WTC11 (cell line): Measurements from ENCODE around the gene DTNB. TPM values are rescaled to one million over a fixed set of nuclear protein-coding genes. Genes with fewer than 3 reads are reported as not detected.

ENCODE experiments used
- ATAC-seq: fragments of 200-7000 bp; cut with Tn5 transposase; 2 replicates; pipeline ENCODE4 v1.10.0; 2021; ENCODE audit warnings: mild to moderate bottlenecking, moderate library complexity
- CTCF ChIA-PET: fragments of 300-600 bp; sonication (Branson Sonifier 250); formaldehyde crosslinking; loops from one replicate; lab custom pipeline; 2021; ENCODE audit warnings: antibody characterized with exemption; lab: Charles Lee
- POLR2A ChIA-PET: fragments of 350-600 bp; sonication (Branson Sonifier 250); formaldehyde crosslinking; loops from one replicate; lab custom pipeline; 2021; ENCODE audit warnings: antibody characterized with exemption; lab: Charles Lee
- DNase-seq: peaks from one replicate; pipeline ENCODE4 v3.0.0; 2021; ENCODE audit warnings: low spot score
- H3K27ac Mint-ChIP-seq: 2 replicates; pipeline ENCODE4 v1.8.0; 2021; ENCODE audit warnings: mixed read lengths
- H3K27me3 Mint-ChIP-seq: 2 replicates; pipeline ENCODE4 v1.8.0; 2021; ENCODE audit warnings: low read depth, mild to moderate bottlenecking, moderate library complexity, mixed read lengths
- H3K36me3 Mint-ChIP-seq: 2 replicates; pipeline ENCODE4 v1.8.0; 2021; ENCODE audit warnings: mixed read lengths
- H3K4me1 Mint-ChIP-seq: 2 replicates; pipeline ENCODE4 v1.8.0; 2022; ENCODE audit warnings: mixed read lengths
- H3K4me3 Mint-ChIP-seq: 2 replicates; pipeline ENCODE4 v1.8.0; 2021; ENCODE audit warnings: mild to moderate bottlenecking, moderate library complexity, mixed read lengths
- H3K9me3 Mint-ChIP-seq: 2 replicates; pipeline ENCODE4 v1.8.0; 2021; ENCODE audit warnings: mixed read lengths
- CREB1 ChIP-seq: sonication (generic); formaldehyde crosslinking; IDR thresholded peaks from 2 replicates; pipeline ENCODE4 v1.8.0; 2023; ENCODE audit warnings: mild to moderate bottlenecking, missing genetic modification reagents
- CREM ChIP-seq: sonication (generic); formaldehyde crosslinking; IDR thresholded peaks from 2 replicates; pipeline ENCODE4 v1.8.1; 2022; ENCODE audit warnings: mild to moderate bottlenecking, missing genetic modification reagents, moderate library complexity
- JUN ChIP-seq: sonication (generic); formaldehyde crosslinking; IDR thresholded peaks from 2 replicates; pipeline ENCODE4 v1.8.0; 2023; ENCODE audit warnings: mild to moderate bottlenecking, missing genetic modification reagents
- NFATC4 ChIP-seq: fragments of 250-450 bp; sonication (Bioruptor Pico); IDR thresholded peaks from 2 replicates; pipeline ENCODE4 v1.9.0; 2021; ENCODE audit warnings: mild to moderate bottlenecking
- RORB ChIP-seq: fragments of 250-450 bp; sonication (Bioruptor Pico); IDR thresholded peaks from 2 replicates; pipeline ENCODE4 v1.9.0; 2021; ENCODE audit warnings: mild to moderate bottlenecking
- TP53 ChIP-seq: sonication (generic); formaldehyde crosslinking; IDR thresholded peaks from 2 replicates; pipeline ENCODE4 v1.8.1; 2023; ENCODE audit warnings: mild to moderate bottlenecking, missing genetic modification reagents
- ZNF219 ChIP-seq: sonication (generic); formaldehyde crosslinking; IDR thresholded peaks from 2 replicates; pipeline ENCODE4 v1.8.0; 2023; ENCODE audit warnings: missing genetic modification reagents, mild to moderate bottlenecking, borderline replicate concordance
- ZNF281 ChIP-seq: sonication (generic); formaldehyde crosslinking; IDR thresholded peaks from 2 replicates; pipeline ENCODE4 v1.8.0; 2023; ENCODE audit warnings: mild to moderate bottlenecking, missing genetic modification reagents
- ZNF532 ChIP-seq: fragments of 250-450 bp; sonication (Bioruptor Pico); IDR thresholded peaks from 2 replicates; pipeline ENCODE4 v1.9.0; 2021; ENCODE audit warnings: mild to moderate bottlenecking, borderline replicate concordance
- ZNF671 ChIP-seq: fragments of 250-450 bp; sonication (Bioruptor Pico); IDR thresholded peaks from 2 replicates; pipeline ENCODE4 v1.8.0; 2021; ENCODE audit warnings: mild to moderate bottlenecking
- total RNA-seq: library from RNA; stranded (reverse); gene quantifications from 3 replicates; pipeline ENCODE4 v1.2.3, GENCODE V29; 2021
- TF ChIP-seq, protein P1 (sequence below): sonication (generic); formaldehyde crosslinking; IDR thresholded peaks from 2 replicates; pipeline ENCODE4 v1.8.1; 2022; ENCODE audit warnings: low read depth, mild to moderate bottlenecking, moderate library complexity, missing genetic modification reagents, borderline replicate concordance
- TF ChIP-seq, protein P2 (sequence below): sonication (generic); formaldehyde crosslinking; IDR thresholded peaks from 2 replicates; pipeline ENCODE4 v1.8.1; 2022; ENCODE audit warnings: low read depth, missing genetic modification reagents, borderline replicate concordance
- TF ChIP-seq, protein P3 (sequence below): sonication (generic); formaldehyde crosslinking; IDR thresholded peaks from 2 replicates; pipeline ENCODE4 v1.8.0; 2022; ENCODE audit warnings: mild to moderate bottlenecking, missing genetic modification reagents
- TF ChIP-seq, protein P4 (sequence below): sonication (generic); formaldehyde crosslinking; IDR thresholded peaks from 2 replicates; pipeline ENCODE4 v1.8.0; 2023; ENCODE audit warnings: missing genetic modification reagents, mild to moderate bottlenecking, borderline replicate concordance

DTNB gene
- total RNA-seq, 1 experiment from 2014 or later: 39.9 TPM

DNA sequence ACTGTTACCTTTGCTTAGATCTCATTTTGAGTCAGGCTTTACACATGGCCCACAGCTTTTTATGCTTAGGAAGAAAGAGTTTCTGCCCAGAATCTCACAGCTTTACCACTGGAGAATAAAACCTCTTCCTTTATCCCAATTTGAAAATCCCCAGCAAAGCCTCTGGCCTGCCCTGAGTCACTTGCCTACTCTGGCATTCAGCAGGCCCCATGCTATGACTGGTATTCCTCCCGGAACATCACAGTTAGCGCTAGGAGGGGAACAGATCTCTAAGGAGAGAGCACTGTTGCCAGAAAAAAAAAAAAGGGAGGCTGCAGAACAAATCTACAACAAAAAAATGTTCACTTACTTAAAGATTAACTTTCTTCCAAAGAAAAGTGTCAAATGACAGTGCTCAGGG lies 178.8 kb downstream of the DTNB start:
- H3K9me3 Mint-ChIP-seq: no peaks in the 10 kb centered on the region
- CTCF ChIA-PET: interaction anchor here (1.6 kb wide), 1 partner anchor 14 kb away, joined by 4 read pairs; no protein-coding TSS in a partner anchor
- ATAC-seq: peak; percentile 73

GRCh38 chr2:25493207-25493606 lies 180.2 kb downstream of the DTNB start:
- CTCF ChIA-PET: interaction anchor here (1.0 to 1.5 kb wide), 2 partner anchors 131 to 184 kb away, joined by 3 to 4 read pairs; no protein-coding TSS in a partner anchor
- no peak for TF ChIP-seq ZNF219 (CRISPR knock-in tag)
- TF ChIP-seq ZNF532 (CRISPR knock-in tag): no peak
- no peak for TF ChIP-seq TP53
- TF ChIP-seq ZNF671: no peak
- TF ChIP-seq CREM (CRISPR knock-in tag): no peak
- TF ChIP-seq, protein P1, sequence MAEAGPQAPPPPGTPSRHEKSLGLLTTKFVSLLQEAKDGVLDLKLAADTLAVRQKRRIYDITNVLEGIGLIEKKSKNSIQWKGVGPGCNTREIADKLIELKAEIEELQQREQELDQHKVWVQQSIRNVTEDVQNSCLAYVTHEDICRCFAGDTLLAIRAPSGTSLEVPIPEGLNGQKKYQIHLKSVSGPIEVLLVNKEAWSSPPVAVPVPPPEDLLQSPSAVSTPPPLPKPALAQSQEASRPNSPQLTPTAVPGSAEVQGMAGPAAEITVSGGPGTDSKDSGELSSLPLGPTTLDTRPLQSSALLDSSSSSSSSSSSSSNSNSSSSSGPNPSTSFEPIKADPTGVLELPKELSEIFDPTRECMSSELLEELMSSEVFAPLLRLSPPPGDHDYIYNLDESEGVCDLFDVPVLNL (CRISPR knock-in tag): no peak
- no peak for TF ChIP-seq JUN (CRISPR knock-in tag)
- no peak for TF ChIP-seq RORB (CRISPR knock-in tag)
- no peak for TF ChIP-seq NFATC4 (CRISPR knock-in tag)
- TF ChIP-seq, protein P2, sequence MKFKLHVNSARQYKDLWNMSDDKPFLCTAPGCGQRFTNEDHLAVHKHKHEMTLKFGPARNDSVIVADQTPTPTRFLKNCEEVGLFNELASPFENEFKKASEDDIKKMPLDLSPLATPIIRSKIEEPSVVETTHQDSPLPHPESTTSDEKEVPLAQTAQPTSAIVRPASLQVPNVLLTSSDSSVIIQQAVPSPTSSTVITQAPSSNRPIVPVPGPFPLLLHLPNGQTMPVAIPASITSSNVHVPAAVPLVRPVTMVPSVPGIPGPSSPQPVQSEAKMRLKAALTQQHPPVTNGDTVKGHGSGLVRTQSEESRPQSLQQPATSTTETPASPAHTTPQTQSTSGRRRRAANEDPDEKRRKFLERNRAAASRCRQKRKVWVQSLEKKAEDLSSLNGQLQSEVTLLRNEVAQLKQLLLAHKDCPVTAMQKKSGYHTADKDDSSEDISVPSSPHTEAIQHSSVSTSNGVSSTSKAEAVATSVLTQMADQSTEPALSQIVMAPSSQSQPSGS: no peak
- TF ChIP-seq, protein P3, sequence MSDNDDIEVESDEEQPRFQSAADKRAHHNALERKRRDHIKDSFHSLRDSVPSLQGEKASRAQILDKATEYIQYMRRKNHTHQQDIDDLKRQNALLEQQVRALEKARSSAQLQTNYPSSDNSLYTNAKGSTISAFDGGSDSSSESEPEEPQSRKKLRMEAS (CRISPR knock-in tag): no peak
- TF ChIP-seq, protein P4, sequence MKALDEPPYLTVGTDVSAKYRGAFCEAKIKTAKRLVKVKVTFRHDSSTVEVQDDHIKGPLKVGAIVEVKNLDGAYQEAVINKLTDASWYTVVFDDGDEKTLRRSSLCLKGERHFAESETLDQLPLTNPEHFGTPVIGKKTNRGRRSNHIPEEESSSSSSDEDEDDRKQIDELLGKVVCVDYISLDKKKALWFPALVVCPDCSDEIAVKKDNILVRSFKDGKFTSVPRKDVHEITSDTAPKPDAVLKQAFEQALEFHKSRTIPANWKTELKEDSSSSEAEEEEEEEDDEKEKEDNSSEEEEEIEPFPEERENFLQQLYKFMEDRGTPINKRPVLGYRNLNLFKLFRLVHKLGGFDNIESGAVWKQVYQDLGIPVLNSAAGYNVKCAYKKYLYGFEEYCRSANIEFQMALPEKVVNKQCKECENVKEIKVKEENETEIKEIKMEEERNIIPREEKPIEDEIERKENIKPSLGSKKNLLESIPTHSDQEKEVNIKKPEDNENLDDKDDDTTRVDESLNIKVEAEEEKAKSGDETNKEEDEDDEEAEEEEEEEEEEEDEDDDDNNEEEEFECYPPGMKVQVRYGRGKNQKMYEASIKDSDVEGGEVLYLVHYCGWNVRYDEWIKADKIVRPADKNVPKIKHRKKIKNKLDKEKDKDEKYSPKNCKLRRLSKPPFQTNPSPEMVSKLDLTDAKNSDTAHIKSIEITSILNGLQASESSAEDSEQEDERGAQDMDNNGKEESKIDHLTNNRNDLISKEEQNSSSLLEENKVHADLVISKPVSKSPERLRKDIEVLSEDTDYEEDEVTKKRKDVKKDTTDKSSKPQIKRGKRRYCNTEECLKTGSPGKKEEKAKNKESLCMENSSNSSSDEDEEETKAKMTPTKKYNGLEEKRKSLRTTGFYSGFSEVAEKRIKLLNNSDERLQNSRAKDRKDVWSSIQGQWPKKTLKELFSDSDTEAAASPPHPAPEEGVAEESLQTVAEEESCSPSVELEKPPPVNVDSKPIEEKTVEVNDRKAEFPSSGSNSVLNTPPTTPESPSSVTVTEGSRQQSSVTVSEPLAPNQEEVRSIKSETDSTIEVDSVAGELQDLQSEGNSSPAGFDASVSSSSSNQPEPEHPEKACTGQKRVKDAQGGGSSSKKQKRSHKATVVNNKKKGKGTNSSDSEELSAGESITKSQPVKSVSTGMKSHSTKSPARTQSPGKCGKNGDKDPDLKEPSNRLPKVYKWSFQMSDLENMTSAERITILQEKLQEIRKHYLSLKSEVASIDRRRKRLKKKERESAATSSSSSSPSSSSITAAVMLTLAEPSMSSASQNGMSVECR (CRISPR knock-in tag): no peak
- no peak for TF ChIP-seq ZNF281 (CRISPR knock-in tag)
- TF ChIP-seq, all 79 proteins: peak for 0
- Mint-ChIP-seq H3K9me3 (no peaks in the 10 kb centered on the region), H3K36me3 (no peaks in the 10 kb centered on the region), H3K4me1 (peaks cover 10% of the 10 kb centered on the region; the same call in 1 of the 2 replicates), H3K27me3 (no peaks in the 10 kb centered on the region), H3K4me3 (no peak overlapping the region), H3K27ac (no peak overlapping the region)
- no peak for DNase-seq
- ATAC-seq: no peak
- POLR2A ChIA-PET: no interaction called here

More for the DNA sequence above, 178.8 kb downstream of the DTNB start:
- peaks cover 10% of the 10 kb centered on the region; the same call in 1 of the 2 replicates for H3K4me1 Mint-ChIP-seq
- POLR2A ChIA-PET: no interaction called here
- no peaks in the 10 kb centered on the region for H3K36me3 Mint-ChIP-seq
- no peak overlapping the region for H3K4me3 Mint-ChIP-seq
- no peak overlapping the region for H3K27ac Mint-ChIP-seq
- no peaks in the 10 kb centered on the region for H3K27me3 Mint-ChIP-seq
- DNase-seq: no peak
- TF ChIP-seq ZNF671 (no peak), CREB1 (no peak)
- TF ChIP-seq, all 79 proteins: peak for 0
